Parathyroid adenoma (tissue), 2 donors: ENCODE results near the gene CNP.

Source experiments
- H2AFZ ChIP-seq: fragments of 300-600 bp; sonication (generic); one replicate; pipeline ENCODE4 v1.7.0; 2017; ENCODE audit warnings: antibody characterized with exemption, mild to moderate bottlenecking
- H3K27ac ChIP-seq: fragments of 300-600 bp; sonication (generic); one replicate; pipeline ENCODE4 v1.7.0; 2017
- H3K27me3 ChIP-seq: fragments of 300-600 bp; sonication (generic); one replicate; pipeline ENCODE4 v1.7.0; 2017; ENCODE audit warnings: low read length; ENCODE audit not compliant: control insufficient read depth, insufficient read depth
- H3K36me3 ChIP-seq: fragments of 300-600 bp; sonication (generic); one replicate; pipeline ENCODE4 v1.7.0; 2017; ENCODE audit warnings: low read length; ENCODE audit not compliant: control insufficient read depth, insufficient read depth
- H3K4me1 ChIP-seq: fragments of 300-600 bp; sonication (generic); one replicate; pipeline ENCODE4 v1.7.0; 2017; ENCODE audit warnings: control low read depth
- H3K4me2 ChIP-seq: fragments of 300-600 bp; sonication (generic); one replicate; pipeline ENCODE4 v1.7.0; 2017; ENCODE audit warnings: low read length
- H3K4me3 ChIP-seq: fragments of 300-600 bp; sonication (generic); one replicate; pipeline ENCODE4 v1.7.0; 2017; ENCODE audit warnings: low read depth, low read length
- H3K79me2 ChIP-seq: fragments of 300-600 bp; sonication (generic); one replicate; pipeline ENCODE4 v1.7.0; 2017; ENCODE audit warnings: control low read depth
- H3K9ac ChIP-seq: fragments of 300-600 bp; sonication (generic); one replicate; pipeline ENCODE4 v1.7.0; 2017; ENCODE audit warnings: mild to moderate bottlenecking
- H3K9me3 ChIP-seq: fragments of 300-600 bp; sonication (generic); one replicate; pipeline ENCODE4 v1.7.0; 2017; ENCODE audit warnings: low read length; ENCODE audit not compliant: control insufficient read depth
- CTCF ChIP-seq: fragments of 300-600 bp; sonication (generic); IDR thresholded peaks from one replicate; pipeline ENCODE4 v1.7.0; 2017; ENCODE audit warnings: antibody characterized with exemption, mild to moderate bottlenecking
- donor health status: primary hyperparathyroidism.

The CNP gene

GRCh38 chr17:42025936-42026335 is 59.3 kb downstream of the CNP start:
- Histone ChIP-seq H3K27me3 (no peaks in the 10 kb centered on the region), H3K9me3 (no peaks in the 10 kb centered on the region), H3K79me2 (no peaks in the 10 kb centered on the region), H3K36me3 (no peaks in the 10 kb centered on the region), H2AFZ (no peak overlapping the region), H3K27ac (no peak overlapping the region), H3K9ac (no peak overlapping the region), H3K4me1 (peaks cover 5% of the 10 kb centered on the region), H3K4me2 (no peak overlapping the region), H3K4me3 (no peak overlapping the region)
- TF ChIP-seq CTCF = no peak

- Histone ChIP-seq H3K36me3 (no peaks in the 10 kb centered on the region), H3K4me1 (no peaks in the 10 kb centered on the region), H3K9ac (no peak overlapping the region), H3K27ac (no peak overlapping the region), H3K27me3 (no peaks in the 10 kb centered on the region), H3K4me3 (no peak overlapping the region), H3K4me2 (no peak overlapping the region), H3K79me2 (no peaks in the 10 kb centered on the region), H2AFZ (no peak overlapping the region), H3K9me3 (no peaks in the 10 kb centered on the region)
- no peak for TF ChIP-seq CTCF
Measured at GRCh38 chr17:42026857-42027589, 60.4 kb downstream of the CNP start.
